Measurements from ENCODE around the gene RASGRP4. TPM values are rescaled to one million over a fixed set of nuclear protein-coding genes. Genes with fewer than 3 reads are reported as not detected.
"Not testable (repeated sequence)": the region's sequence is repeated elsewhere in the genome, so short reads cannot be mapped to it uniquely, and the experiment has no call there.

Gene RASGRP4
- total RNA-seq, 1 experiment from 2014 or later = 0.15 TPM

DNA sequence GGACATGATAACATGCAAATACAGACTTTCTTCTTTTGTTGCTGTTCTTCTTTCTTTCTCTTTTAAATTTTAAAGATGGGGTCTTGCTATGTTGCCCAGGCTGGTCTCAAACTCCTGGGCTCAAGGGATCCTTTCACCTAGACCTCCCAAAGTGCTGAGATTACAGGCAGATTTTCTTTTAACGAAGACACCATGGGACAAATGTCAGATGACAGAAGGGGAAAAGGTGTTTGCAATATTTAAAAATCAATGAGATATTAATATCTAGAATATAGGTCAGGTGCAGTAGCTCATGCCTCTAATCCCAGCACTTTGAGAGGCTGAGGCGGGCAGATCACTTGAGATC is 3.8 kb upstream of the RASGRP4 start:
- Histone ChIP-seq H3K4me3 (ENCODE audit: low read length) (no peak overlapping the region), H3K27ac (ENCODE audit: low read length) (no peak overlapping the region), H3K4me2 (ENCODE audit: low read depth, low read length, poor library complexity, severe bottlenecking) (no peak overlapping the region), H4K20me1 (ENCODE audit: insufficient read depth, low read depth, low read length) (no peaks in the 10 kb centered on the region), H3K27me3 (ENCODE audit: low read length) (no peaks in the 10 kb centered on the region), H3K9ac (ENCODE audit: low read length) (no peak overlapping the region), H2AFZ (ENCODE audit: low read length) (no peak overlapping the region), H3K4me1 (ENCODE audit: low read length) (no peaks in the 10 kb centered on the region), H3K79me2 (ENCODE audit: low read length) (no peaks in the 10 kb centered on the region), H3K9me2 (replicated peaks; ENCODE audit: insufficient read depth, low read length) (no peaks in the 10 kb centered on the region), H3K36me3 (ENCODE audit: insufficient read depth, low read length) (no peaks in the 10 kb centered on the region), H3K9me3 (ENCODE audit: low read length) (no peaks in the 10 kb centered on the region)
- no peak for DNase-seq

DNA sequence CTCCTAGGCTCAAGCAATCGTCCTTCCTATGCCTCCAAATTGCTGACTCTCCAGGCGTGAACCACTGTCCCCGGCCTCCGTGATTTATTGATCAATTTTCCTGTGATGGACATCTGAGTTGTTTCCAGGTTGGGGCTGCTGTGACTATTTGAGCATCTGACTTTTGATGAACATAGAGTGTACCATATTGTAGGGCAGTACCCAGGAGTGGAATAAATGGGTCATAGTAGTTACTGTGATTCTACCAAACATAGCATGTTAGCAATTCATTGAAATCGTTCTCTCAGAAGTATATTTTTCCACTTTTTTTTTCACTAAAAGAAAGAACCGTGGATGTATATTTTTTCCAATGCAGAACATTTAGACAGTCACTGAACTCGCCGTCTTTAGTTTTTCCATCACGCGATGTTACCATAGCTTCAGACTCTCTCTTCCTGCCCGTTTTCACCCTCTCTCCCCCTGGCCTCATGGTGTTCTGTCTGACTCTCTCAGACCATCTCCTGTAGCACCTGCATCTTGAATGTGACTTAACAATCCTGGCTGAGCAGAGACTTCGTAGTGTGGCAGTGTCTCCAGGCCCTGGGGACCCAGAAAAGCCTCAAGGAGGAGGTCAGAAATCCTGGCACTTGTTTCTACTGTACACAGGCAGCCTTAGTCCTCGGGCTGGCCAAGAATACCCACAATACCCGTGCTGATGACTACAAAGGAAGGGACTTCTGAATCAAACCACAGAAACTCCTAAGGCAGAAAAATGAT is 3.2 kb upstream of the RASGRP4 start:
- Histone ChIP-seq H3K27ac (ENCODE audit: low read length) (no peak overlapping the region), H3K4me3 (ENCODE audit: low read length) (no peak overlapping the region), H3K9me2 (replicated peaks; ENCODE audit: insufficient read depth, low read length) (no peaks in the 10 kb centered on the region), H2AFZ (ENCODE audit: low read length) (no peak overlapping the region), H3K36me3 (ENCODE audit: insufficient read depth, low read length) (no peaks in the 10 kb centered on the region), H3K9me3 (ENCODE audit: low read length) (no peaks in the 10 kb centered on the region), H3K4me1 (ENCODE audit: low read length) (no peaks in the 10 kb centered on the region), H3K27me3 (ENCODE audit: low read length) (no peaks in the 10 kb centered on the region), H3K9ac (ENCODE audit: low read length) (no peak overlapping the region), H3K79me2 (ENCODE audit: low read length) (no peaks in the 10 kb centered on the region), H3K4me2 (ENCODE audit: low read depth, low read length, poor library complexity, severe bottlenecking) (no peak overlapping the region), H4K20me1 (ENCODE audit: insufficient read depth, low read depth, low read length) (no peaks in the 10 kb centered on the region)
- no peak for DNase-seq

DNA sequence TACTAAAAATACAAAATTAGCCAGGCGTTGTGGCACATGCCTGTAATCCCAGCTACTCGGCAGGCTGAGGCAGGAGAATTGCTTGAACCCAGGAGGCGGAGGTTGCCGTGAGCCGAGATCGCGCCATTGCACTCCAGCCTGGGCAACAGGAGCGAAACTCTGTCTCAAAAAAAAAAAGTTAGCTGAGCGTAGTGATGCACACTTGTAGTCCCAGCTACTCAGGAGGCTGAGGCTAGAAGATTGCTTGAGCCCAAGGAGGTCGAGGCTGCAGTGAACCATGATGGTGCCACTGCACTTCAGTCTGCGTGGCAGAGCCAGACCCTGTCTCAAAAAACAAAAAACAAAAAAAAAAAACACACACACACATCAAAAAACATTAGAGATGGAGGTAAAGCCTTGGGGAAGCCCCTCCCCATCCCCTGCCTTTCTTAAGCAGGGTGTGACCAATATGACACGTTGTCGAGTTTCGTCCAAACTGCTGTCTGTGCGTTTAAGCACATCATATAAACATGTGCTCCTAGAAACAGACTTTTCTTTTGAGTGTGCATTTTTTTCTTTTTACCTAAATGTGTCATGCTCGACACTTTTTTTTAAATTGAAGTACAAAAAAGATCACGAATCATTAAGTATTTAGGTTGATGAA is 1.1 kb upstream of the RASGRP4 start:
- not testable (repeated sequence) for H3K27ac ChIP-seq (ENCODE audit: low read length); H3K27me3 ChIP-seq (ENCODE audit: low read length); H3K9ac ChIP-seq (ENCODE audit: low read length); H3K79me2 ChIP-seq (ENCODE audit: low read length); H3K4me2 ChIP-seq (ENCODE audit: low read depth, low read length, poor library complexity, severe bottlenecking); H3K4me1 ChIP-seq (ENCODE audit: low read length); H4K20me1 ChIP-seq (ENCODE audit: insufficient read depth, low read depth, low read length); H3K9me3 ChIP-seq (ENCODE audit: low read length); H3K4me3 ChIP-seq (ENCODE audit: low read length); H3K36me3 ChIP-seq (ENCODE audit: insufficient read depth, low read length); DNase-seq; H2AFZ ChIP-seq (ENCODE audit: low read length); H3K9me2 ChIP-seq (replicated peaks; ENCODE audit: insufficient read depth, low read length)

DNA sequence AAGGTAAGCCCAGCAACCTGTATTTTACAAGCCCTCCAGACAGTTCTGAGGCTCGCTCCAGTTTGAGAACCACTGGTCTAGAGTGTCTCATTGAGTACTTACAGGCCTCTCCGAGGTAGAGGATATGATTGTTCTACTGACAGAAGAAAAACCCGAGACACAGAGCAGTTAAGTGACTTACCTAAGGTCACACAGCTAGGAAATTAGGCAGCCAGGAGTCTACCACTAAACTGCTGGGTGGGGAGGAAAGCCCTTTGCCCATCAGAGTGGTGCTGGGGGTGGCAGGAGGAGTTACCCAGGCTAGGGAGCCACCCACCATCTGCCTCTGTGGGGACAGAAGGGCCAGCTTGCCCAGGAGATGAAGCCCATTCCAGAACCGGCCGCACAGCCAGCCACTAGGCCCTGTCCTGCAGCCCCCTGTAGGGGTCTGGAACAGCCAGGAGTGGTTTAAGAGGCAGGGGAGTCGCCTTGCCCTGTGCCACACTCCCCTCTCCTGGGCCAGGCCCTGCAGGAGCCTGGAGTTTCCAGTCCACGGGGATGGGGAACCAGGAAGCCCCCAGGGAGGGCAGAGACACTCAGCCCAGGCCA is 703 bp downstream of the RASGRP4 start:
- no peak overlapping the region for H2AFZ ChIP-seq (ENCODE audit: low read length)
- no peaks in the 10 kb centered on the region for H3K27me3 ChIP-seq (ENCODE audit: low read length)
- H3K9me3 ChIP-seq (ENCODE audit: low read length) = no peaks in the 10 kb centered on the region
- H3K9ac ChIP-seq (ENCODE audit: low read length) = no peak overlapping the region
- no peaks in the 10 kb centered on the region for H4K20me1 ChIP-seq (ENCODE audit: insufficient read depth, low read depth, low read length)
- H3K4me1 ChIP-seq (ENCODE audit: low read length) = no peaks in the 10 kb centered on the region
- no peak overlapping the region for H3K27ac ChIP-seq (ENCODE audit: low read length)
- H3K79me2 ChIP-seq (ENCODE audit: low read length) = no peaks in the 10 kb centered on the region
- no peaks in the 10 kb centered on the region for H3K9me2 ChIP-seq (replicated peaks; ENCODE audit: insufficient read depth, low read length)
- no peaks in the 10 kb centered on the region for H3K36me3 ChIP-seq (ENCODE audit: insufficient read depth, low read length)
- H3K4me2 ChIP-seq (ENCODE audit: low read depth, low read length, poor library complexity, severe bottlenecking) = no peak overlapping the region
- no peak for DNase-seq
- no peak overlapping the region for H3K4me3 ChIP-seq (ENCODE audit: low read length)

DNA sequence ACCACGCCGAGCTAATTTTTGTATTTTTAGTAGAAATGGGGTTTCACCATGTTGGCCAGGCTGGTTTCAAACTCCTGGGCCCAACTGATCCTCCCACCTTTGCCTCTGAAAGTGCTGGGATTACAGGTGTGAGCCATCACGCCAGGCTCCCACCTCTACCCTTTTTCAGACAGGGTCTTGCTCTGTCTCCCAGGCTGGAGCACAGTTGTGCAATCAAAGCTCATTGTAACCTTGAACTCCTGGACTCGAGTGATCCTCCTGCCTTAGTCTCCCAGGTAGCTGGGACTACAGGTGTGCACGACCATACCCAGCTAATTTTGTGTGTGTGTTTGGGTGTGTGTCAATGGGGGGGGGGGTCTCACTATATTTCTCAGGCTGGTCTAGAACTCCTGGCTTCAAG is 1.7 kb downstream of the RASGRP4 start:
- Histone ChIP-seq H3K36me3 (ENCODE audit: insufficient read depth, low read length) (no peaks in the 10 kb centered on the region), H3K79me2 (ENCODE audit: low read length) (no peaks in the 10 kb centered on the region), H3K9ac (ENCODE audit: low read length) (no peak overlapping the region)

DNA sequence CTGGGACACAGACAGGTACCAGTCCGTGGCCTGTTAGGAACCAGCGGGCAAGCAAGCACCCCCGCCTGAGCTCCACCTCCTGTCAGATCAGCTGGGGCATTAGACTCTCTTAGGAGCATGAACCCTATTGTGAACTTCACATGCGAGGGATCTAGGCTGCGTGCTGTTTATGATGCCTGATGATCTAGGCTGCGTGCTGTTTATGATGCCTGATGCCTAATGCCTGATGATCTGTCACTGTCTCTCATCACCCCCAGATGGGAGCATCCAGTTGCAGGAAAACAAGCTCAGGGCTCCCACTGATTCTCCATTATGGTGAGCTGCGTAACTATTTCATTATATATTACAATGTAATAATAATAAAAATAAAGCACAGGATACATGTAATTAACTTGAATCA is 3.6 kb downstream of the RASGRP4 start:
- H3K9me3 ChIP-seq (ENCODE audit: low read length) = no peaks in the 10 kb centered on the region
- H3K4me3 ChIP-seq (ENCODE audit: low read length) = no peak overlapping the region
- H3K27me3 ChIP-seq (ENCODE audit: low read length) = no peaks in the 10 kb centered on the region
- H3K27ac ChIP-seq (ENCODE audit: low read length) = no peak overlapping the region
- H2AFZ ChIP-seq (ENCODE audit: low read length) = no peak overlapping the region
- H4K20me1 ChIP-seq (ENCODE audit: insufficient read depth, low read depth, low read length) = no peaks in the 10 kb centered on the region
- no peaks in the 10 kb centered on the region for H3K79me2 ChIP-seq (ENCODE audit: low read length)
- H3K9ac ChIP-seq (ENCODE audit: low read length) = no peak overlapping the region
- peaks cover 4% of the 10 kb centered on the region; the same call in 1 of the 2 replicates for H3K4me1 ChIP-seq (ENCODE audit: low read length)
- H3K36me3 ChIP-seq (ENCODE audit: insufficient read depth, low read length) = no peaks in the 10 kb centered on the region
- no peak for DNase-seq
- H3K4me2 ChIP-seq (ENCODE audit: low read depth, low read length, poor library complexity, severe bottlenecking) = no peak overlapping the region
- no peaks in the 10 kb centered on the region for H3K9me2 ChIP-seq (replicated peaks; ENCODE audit: insufficient read depth, low read length)

More for the DNA sequence above, 1.7 kb downstream of the RASGRP4 start:
- H3K27ac ChIP-seq (ENCODE audit: low read length) = no peak overlapping the region
- no peaks in the 10 kb centered on the region for H3K27me3 ChIP-seq (ENCODE audit: low read length)
- no peak overlapping the region for H3K4me2 ChIP-seq (ENCODE audit: low read depth, low read length, poor library complexity, severe bottlenecking)
- H3K9me3 ChIP-seq (ENCODE audit: low read length) = no peaks in the 10 kb centered on the region
- DNase-seq = no peak
- H3K9me2 ChIP-seq (replicated peaks; ENCODE audit: insufficient read depth, low read length) = no peaks in the 10 kb centered on the region
- no peak overlapping the region for H2AFZ ChIP-seq (ENCODE audit: low read length)
- H4K20me1 ChIP-seq (ENCODE audit: insufficient read depth, low read depth, low read length) = no peaks in the 10 kb centered on the region
- H3K4me3 ChIP-seq (ENCODE audit: low read length) = no peak overlapping the region
- H3K4me1 ChIP-seq (ENCODE audit: low read length) = no peaks in the 10 kb centered on the region

DNA sequence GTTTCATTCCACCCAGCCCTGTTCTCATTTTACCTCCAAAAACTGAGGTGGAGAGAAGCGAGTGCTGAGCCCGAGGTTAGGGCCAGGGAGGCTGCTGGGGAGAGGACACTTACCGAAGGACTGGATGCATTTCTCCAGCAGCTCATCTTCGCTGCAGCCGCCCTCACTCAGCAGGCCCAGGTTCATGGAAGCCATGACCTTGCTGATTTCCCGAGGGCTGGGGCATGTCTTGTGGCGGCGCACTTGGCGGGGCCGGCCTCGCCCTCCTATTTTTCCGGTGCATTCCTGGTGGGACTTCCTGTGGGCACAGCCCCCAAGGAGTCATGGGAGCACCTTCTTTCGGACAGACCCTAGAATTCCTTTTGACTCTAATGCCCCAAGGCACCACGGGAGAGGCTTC is 4.2 kb downstream of the RASGRP4 start:
- H3K9ac ChIP-seq (ENCODE audit: low read length) = no peak overlapping the region
- no peak overlapping the region for H3K27ac ChIP-seq (ENCODE audit: low read length)
- H3K4me2 ChIP-seq (ENCODE audit: low read depth, low read length, poor library complexity, severe bottlenecking) = no peak overlapping the region
- H2AFZ ChIP-seq (ENCODE audit: low read length) = no peak overlapping the region
- H3K4me1 ChIP-seq (ENCODE audit: low read length) = peaks cover 4% of the 10 kb centered on the region; the same call in 1 of the 2 replicates
- no peaks in the 10 kb centered on the region for H3K79me2 ChIP-seq (ENCODE audit: low read length)
- H3K9me2 ChIP-seq (replicated peaks; ENCODE audit: insufficient read depth, low read length) = no peaks in the 10 kb centered on the region
- H3K4me3 ChIP-seq (ENCODE audit: low read length) = no peak overlapping the region
- H3K36me3 ChIP-seq (ENCODE audit: insufficient read depth, low read length) = no peaks in the 10 kb centered on the region
- H4K20me1 ChIP-seq (ENCODE audit: insufficient read depth, low read depth, low read length) = no peaks in the 10 kb centered on the region
- no peaks in the 10 kb centered on the region for H3K27me3 ChIP-seq (ENCODE audit: low read length)
- no peaks in the 10 kb centered on the region for H3K9me3 ChIP-seq (ENCODE audit: low read length)
- no peak for DNase-seq

DNA sequence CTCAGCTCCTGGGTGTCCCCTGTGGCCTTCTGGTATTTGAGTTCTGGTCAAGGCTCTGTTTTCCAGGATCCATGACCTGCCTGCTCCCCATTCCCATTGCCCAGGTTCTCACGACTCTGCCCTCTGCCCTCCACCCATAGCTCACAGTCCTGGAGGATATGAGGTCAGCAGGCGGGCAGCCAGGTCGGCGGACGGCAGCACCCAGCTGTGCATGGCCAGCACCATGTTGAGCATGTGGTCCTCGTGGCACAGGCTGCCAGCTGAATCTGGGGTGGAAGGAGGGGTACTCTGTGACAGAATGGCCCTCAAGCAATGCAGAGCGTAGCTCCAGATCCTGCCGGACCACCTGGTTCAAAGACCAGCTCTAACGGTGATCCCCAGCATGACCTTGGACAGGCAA is 5.1 kb downstream of the RASGRP4 start:
- DNase-seq = no peak
- Histone ChIP-seq H3K27me3 (ENCODE audit: low read length) (no peaks in the 10 kb centered on the region), H4K20me1 (ENCODE audit: insufficient read depth, low read depth, low read length) (no peaks in the 10 kb centered on the region), H3K79me2 (ENCODE audit: low read length) (no peaks in the 10 kb centered on the region), H2AFZ (ENCODE audit: low read length) (no peak overlapping the region), H3K4me3 (ENCODE audit: low read length) (no peak overlapping the region), H3K9ac (ENCODE audit: low read length) (no peak overlapping the region), H3K4me2 (ENCODE audit: low read depth, low read length, poor library complexity, severe bottlenecking) (no peak overlapping the region), H3K9me2 (replicated peaks; ENCODE audit: insufficient read depth, low read length) (no peaks in the 10 kb centered on the region), H3K4me1 (ENCODE audit: low read length) (peaks cover 4% of the 10 kb centered on the region; the same call in 1 of the 2 replicates), H3K36me3 (ENCODE audit: insufficient read depth, low read length) (no peaks in the 10 kb centered on the region), H3K27ac (ENCODE audit: low read length) (no peak overlapping the region), H3K9me3 (ENCODE audit: low read length) (no peaks in the 10 kb centered on the region)

Measured in Karpas-422 (cell line).